Uterus (tissue), 4 donors: ENCODE measurements around the gene SSBP3. TPM values are rescaled to one million over a fixed set of nuclear protein-coding genes. Genes with fewer than 3 reads are reported as not detected.
A peak's percentile ranks its signal among the peaks of the same experiment; 100 is the strongest.
"Not testable (repeated sequence)": the region's sequence is repeated elsewhere in the genome, so short reads cannot be mapped to it uniquely, and the experiment has no call there.

Experiments used
- DNase-seq, 2 donors: peaks; one replicate each; pipeline ENCODE4 v3.0.0-alpha.2; 2019 to 2020
- H3K27ac ChIP-seq, 2 donors: fragments of 200-600 bp; sonication (generic); 1 replicate in 1 of 2; 2 replicates in 1 of 2; pipeline ENCODE4 v1.5.1; 2016 to 2018
- H3K27me3 ChIP-seq, 2 donors: fragments of 200-600 bp; sonication (generic); one replicate each; pipeline ENCODE4 v1.5.1; 2018 to 2019; ENCODE audit warnings: control low read depth in 1 of 2
- H3K36me3 ChIP-seq, 2 donors: fragments of 200-600 bp; sonication (generic); one replicate each; pipeline ENCODE4 v1.5.1; 2019; ENCODE audit warnings: control low read depth in 1 of 2
- H3K4me1 ChIP-seq, 2 donors: fragments of 200-600 bp; sonication (generic); one replicate each; pipeline ENCODE4 v1.5.1; 2018 to 2019; ENCODE audit warnings: control low read depth in 1 of 2
- H3K4me3 ChIP-seq, 2 donors: fragments of 200-600 bp; sonication (generic); 1 replicate in 1 of 2; 2 replicates in 1 of 2; pipeline ENCODE4 v1.5.1; 2018 to 2019; ENCODE audit warnings: mild to moderate bottlenecking in 1 of 2
- H3K9me3 ChIP-seq, 2 donors: fragments of 200-600 bp; sonication (generic); one replicate each; pipeline ENCODE4 v1.5.1; 2019; ENCODE audit warnings: control low read depth in 1 of 2
- CTCF ChIP-seq, 4 experiments: fragments of 200-600 bp in 2 of 4; fragments of 450-650 bp in 2 of 4; sonication (generic) in 2 of 4; IDR thresholded peaks; one replicate each; pipeline ENCODE4 v1.5.1; 2016 to 2019; ENCODE audit warnings: antibody characterized with exemption in 4 of 4, mild to moderate bottlenecking in 2 of 4, moderate library complexity in 1 of 4
- POLR2A ChIP-seq, 2 donors: fragments of 450-650 bp; IDR thresholded peaks; one replicate each; pipeline ENCODE4 v1.6.1; 2016; ENCODE audit warnings: antibody characterized with exemption in 2 of 2, mild to moderate bottlenecking in 1 of 2, moderate library complexity in 1 of 2
- intact Hi-C: fragments of 100-400 bp; cut with DNase I; formaldehyde crosslinking; loops from one replicate; pipeline ENCODE4 v1.15.1; 2023; ENCODE audit warnings: low total_unique reads
- total RNA-seq, 4 donors: library from RNA; depleted of rRNA in 3 of 4; stranded (reverse); fragments of >200 nt in 3 of 4; gene quantifications; one replicate each; pipeline versions ENCODE4 v1.1.0 to v1.2.4, GENCODE V29; 2014 to 2023
- donor health status: DM: yes; HTN: yes; CAD: no.

The SSBP3 gene
- total RNA-seq, 4 donors from 2014 or later: 19.7 to 125 (median 31.4) TPM

DNA sequence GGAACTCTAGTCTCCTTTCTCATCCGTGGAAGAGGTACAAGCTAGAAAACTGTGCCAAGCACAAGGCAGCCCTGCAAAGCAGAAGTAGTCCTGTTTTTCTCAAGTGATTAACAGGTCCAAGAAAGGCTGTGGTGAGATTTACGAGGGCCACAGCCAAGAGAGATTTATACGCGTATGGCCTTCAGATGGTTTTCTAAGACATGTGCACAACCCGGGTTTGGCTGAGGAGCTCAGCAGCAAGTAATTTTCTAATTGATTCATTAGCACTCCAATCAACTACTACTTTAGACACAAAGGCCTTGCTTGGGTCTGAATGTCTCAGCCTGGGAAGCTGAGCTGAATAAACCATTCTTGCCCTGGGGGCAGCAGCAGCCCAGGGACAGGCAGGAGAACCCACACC, 55.8 kb downstream of the SSBP3 start:
- peak overlapping the region; percentile 15 to 66 for H3K27ac ChIP-seq
- H3K36me3 ChIP-seq: no peaks in the 10 kb centered on the region
- H3K4me1 ChIP-seq: peaks cover 0 to 21% of the 10 kb centered on the region in 2 donors
- no peaks in the 10 kb centered on the region for H3K9me3 ChIP-seq
- DNase-seq: no peak
- no peak for TF ChIP-seq POLR2A (IDR thresholded peaks at IDR 0.05)
- TF ChIP-seq CTCF (IDR thresholded peaks at IDR 0.05): no peak
- intact Hi-C loops: no loop called here
- no peaks in the 10 kb centered on the region for H3K27me3 ChIP-seq
- H3K4me3 ChIP-seq: no peak overlapping the region

GRCh38 chr1:54348700-54349021, 57.5 kb downstream of the SSBP3 start:
- Histone ChIP-seq H3K4me3 (no peak overlapping the region), H3K27ac (no peak overlapping the region), H3K9me3 (no peaks in the 10 kb centered on the region), H3K27me3 (no peaks in the 10 kb centered on the region), H3K4me1 (peaks cover 0 to 9% of the 10 kb centered on the region in 2 donors), H3K36me3 (no peaks in the 10 kb centered on the region)
- TF ChIP-seq CTCF (IDR thresholded peaks at IDR 0.05) (no peak), POLR2A (IDR thresholded peaks at IDR 0.05) (no peak)
- DNase-seq: no peak
- intact Hi-C loops: no loop called here

GRCh38 chr1:54347955-54348699, 58.1 kb downstream of the SSBP3 start:
- Histone ChIP-seq H3K36me3 (no peaks in the 10 kb centered on the region), H3K9me3 (no peaks in the 10 kb centered on the region), H3K27me3 (no peaks in the 10 kb centered on the region), H3K4me3 (no peak overlapping the region), H3K27ac (no peak overlapping the region), H3K4me1 (peaks cover 0 to 9% of the 10 kb centered on the region in 2 donors)
- DNase-seq: no peak
- no peak for TF ChIP-seq CTCF (IDR thresholded peaks at IDR 0.05)
- no peak for TF ChIP-seq POLR2A (IDR thresholded peaks at IDR 0.05)
- intact Hi-C loops: no loop called here

DNA sequence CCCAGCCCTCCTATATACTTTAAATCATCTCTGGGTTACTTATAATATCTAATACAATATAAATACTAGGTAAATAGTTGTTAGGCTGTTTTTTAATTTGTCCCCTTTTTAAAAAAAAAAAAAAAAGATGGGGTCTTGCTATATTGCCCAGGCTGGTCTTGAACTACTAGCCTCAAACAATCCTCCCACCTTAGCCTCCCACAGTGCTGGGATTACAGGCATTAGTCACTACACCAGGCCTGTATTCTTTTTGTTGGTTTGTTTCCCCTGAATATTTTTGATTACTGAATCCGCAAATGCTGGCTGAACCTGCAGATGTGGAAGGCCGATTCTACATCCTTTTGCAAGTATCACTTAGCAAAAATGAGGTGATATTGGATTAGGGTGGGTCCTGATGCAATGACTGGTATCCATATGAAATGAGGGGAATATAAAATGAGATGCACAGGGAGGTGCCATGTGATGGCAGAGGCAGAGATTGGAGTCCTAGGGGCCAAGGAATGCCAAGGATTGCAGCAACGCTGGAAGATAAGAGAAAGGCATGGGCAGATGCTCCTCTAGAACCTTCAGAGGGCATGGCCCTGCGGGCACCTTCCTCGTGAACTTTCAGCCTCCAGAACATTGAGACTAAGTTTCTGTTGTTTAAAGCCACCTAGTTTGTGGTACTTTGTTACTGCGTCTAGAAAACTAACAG, 58.8 kb downstream of the SSBP3 start:
- Histone ChIP-seq H3K27ac (no peak overlapping the region), H3K4me1 (peaks cover 0 to 9% of the 10 kb centered on the region in 2 donors), H3K9me3 (no peaks in the 10 kb centered on the region), H3K27me3 (no peaks in the 10 kb centered on the region), H3K36me3 (no peaks in the 10 kb centered on the region), H3K4me3 (no peak overlapping the region)
- intact Hi-C loops: no loop called here
- DNase-seq: no peak
- no peak for TF ChIP-seq CTCF (IDR thresholded peaks at IDR 0.05)
- no peak for TF ChIP-seq POLR2A (IDR thresholded peaks at IDR 0.05)

GRCh38 chr1:54345548-54345947, 60.6 kb downstream of the SSBP3 start:
- H3K36me3 ChIP-seq, intact Hi-C loops, H3K27me3 ChIP-seq, H3K27ac ChIP-seq, DNase-seq, H3K9me3 ChIP-seq, H3K4me3 ChIP-seq: not testable (repeated sequence)
- H3K4me1 ChIP-seq: peaks cover 0 to 12% of the 10 kb centered on the region in 2 donors
